ENCODE measurements around the gene TMA16. TPM values are rescaled to one million over a fixed set of nuclear protein-coding genes. Genes with fewer than 3 reads are reported as not detected.

TMA16 gene
- total and polyA plus RNA-seq, 2 donors (not counting 1 experiment from before 2014, with no cell fraction given) = 21.0 to 21.5 TPM

DNA sequence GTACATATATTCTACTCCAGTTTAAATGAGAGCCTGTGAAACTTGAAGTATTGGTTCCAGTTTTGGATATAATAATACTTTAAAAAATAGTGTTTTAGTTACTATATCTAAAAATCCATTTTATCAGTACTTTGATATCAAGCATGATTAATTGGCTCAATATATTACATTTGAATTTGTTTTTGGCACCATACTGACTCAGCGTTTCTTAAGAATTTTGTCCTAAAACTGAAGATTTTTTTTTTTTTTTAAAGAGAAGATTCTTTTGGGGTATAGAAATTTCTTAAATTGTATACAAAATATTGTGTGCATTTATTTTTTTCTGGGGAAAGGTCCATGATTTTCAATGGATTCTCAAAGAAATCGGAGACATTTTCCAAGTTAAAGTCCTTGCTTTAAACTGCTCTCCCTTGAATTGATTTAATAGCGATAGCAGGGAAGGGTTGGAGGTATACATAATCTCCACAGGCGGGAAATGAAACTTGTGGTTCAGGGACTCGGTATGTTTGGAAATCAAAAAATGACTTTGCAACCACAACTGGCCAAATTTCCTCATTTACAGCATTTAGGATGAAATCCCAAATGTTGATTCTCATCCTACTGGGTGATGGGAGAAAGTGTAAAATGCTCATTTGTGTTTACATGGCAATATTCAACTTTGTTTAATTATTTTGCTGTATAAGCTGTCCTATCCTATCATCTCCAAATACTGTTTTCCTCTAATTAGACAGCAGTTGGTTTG lies 62.3 kb downstream of the TMA16 start:
- no peaks in the 10 kb centered on the region for H3K9me3 ChIP-seq (ENCODE audit: control insufficient read depth, insufficient read depth, low read depth, low read length)
- H3K27ac ChIP-seq (ENCODE audit: insufficient read depth, low read length) = no peak overlapping the region
- H3K79me2 ChIP-seq (ENCODE audit: control insufficient read depth, insufficient read depth, low read length) = no peaks in the 10 kb centered on the region
- no peaks in the 10 kb centered on the region for H3K4me1 ChIP-seq (ENCODE audit: control insufficient read depth, extremely low read depth, insufficient read depth, low read length)
- no peak overlapping the region for H3K4me3 ChIP-seq (replicated peaks in 1 of 4; ENCODE audit: control extremely low read depth in 1 of 4, insufficient read depth in 1 of 4, low read depth in 3 of 4, low read length in 4 of 4)
- TF ChIP-seq, protein P1, sequence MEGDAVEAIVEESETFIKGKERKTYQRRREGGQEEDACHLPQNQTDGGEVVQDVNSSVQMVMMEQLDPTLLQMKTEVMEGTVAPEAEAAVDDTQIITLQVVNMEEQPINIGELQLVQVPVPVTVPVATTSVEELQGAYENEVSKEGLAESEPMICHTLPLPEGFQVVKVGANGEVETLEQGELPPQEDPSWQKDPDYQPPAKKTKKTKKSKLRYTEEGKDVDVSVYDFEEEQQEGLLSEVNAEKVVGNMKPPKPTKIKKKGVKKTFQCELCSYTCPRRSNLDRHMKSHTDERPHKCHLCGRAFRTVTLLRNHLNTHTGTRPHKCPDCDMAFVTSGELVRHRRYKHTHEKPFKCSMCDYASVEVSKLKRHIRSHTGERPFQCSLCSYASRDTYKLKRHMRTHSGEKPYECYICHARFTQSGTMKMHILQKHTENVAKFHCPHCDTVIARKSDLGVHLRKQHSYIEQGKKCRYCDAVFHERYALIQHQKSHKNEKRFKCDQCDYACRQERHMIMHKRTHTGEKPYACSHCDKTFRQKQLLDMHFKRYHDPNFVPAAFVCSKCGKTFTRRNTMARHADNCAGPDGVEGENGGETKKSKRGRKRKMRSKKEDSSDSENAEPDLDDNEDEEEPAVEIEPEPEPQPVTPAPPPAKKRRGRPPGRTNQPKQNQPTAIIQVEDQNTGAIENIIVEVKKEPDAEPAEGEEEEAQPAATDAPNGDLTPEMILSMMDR (conservative IDR thresholded peaks at IDR 0.05 in 1 of 2, IDR thresholded peaks at IDR 0.05 in 1 of 2; ENCODE audit: low read depth in 1 of 2, low read length in 2 of 2) = no peak
- TF ChIP-seq EZH2 (IDR thresholded peaks at IDR 0.05; ENCODE audit: low read length, missing control alignments) = no peak
- H3K36me3 ChIP-seq (ENCODE audit: control insufficient read depth, insufficient read depth, low read length) = no peaks in the 10 kb centered on the region
- no peak overlapping the region for H3K4me2 ChIP-seq (ENCODE audit: extremely low read depth, insufficient read depth, low read length)
- no peak overlapping the region for H3K9ac ChIP-seq (ENCODE audit: insufficient read depth, low read length)
- no peaks in the 10 kb centered on the region for H3K27me3 ChIP-seq (ENCODE audit: control insufficient read depth, insufficient read depth, low read length)
- no peaks in the 10 kb centered on the region for H4K20me1 ChIP-seq (ENCODE audit: control insufficient read depth, extremely low read depth, insufficient read depth, low read length)
- no peak overlapping the region for H2AFZ ChIP-seq (ENCODE audit: low read length)
- DNase-seq (ENCODE audit: low read depth in 2 of 2) = no peak

DNA sequence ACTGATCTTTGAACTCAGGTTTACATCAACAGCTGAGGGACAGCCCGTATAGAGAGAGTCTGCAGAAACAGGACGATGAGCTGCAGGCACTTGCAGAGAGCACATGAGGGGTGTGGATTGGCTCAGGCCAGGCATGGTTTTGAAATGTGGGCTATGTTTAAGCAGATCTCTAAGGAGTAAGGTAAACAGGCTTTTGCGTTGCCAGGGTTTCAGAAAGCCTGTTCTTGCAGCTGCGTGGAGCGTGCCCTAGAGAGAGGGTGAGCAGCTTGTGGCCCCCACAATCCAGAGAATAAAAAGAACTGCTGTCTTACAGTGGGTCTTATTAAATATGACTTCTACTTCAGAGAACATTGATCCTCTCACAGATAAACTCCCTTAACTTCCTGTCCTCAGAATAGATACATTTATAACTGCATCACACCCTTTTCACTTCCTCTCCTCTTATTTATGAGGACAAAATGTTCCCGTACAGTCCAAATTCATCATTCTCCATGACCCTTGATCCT lies 64.1 kb downstream of the TMA16 start:
- Histone ChIP-seq H3K36me3 (ENCODE audit: control insufficient read depth, insufficient read depth, low read length) (no peaks in the 10 kb centered on the region), H3K9me3 (ENCODE audit: control insufficient read depth, insufficient read depth, low read depth, low read length) (no peaks in the 10 kb centered on the region), H4K20me1 (ENCODE audit: control insufficient read depth, extremely low read depth, insufficient read depth, low read length) (no peaks in the 10 kb centered on the region), H3K9ac (ENCODE audit: insufficient read depth, low read length) (no peak overlapping the region), H2AFZ (ENCODE audit: low read length) (no peak overlapping the region), H3K79me2 (ENCODE audit: control insufficient read depth, insufficient read depth, low read length) (no peaks in the 10 kb centered on the region), H3K4me1 (ENCODE audit: control insufficient read depth, extremely low read depth, insufficient read depth, low read length) (no peaks in the 10 kb centered on the region), H3K4me3 (replicated peaks in 1 of 4; ENCODE audit: control extremely low read depth in 1 of 4, insufficient read depth in 1 of 4, low read depth in 3 of 4, low read length in 4 of 4) (no peak overlapping the region), H3K27me3 (ENCODE audit: control insufficient read depth, insufficient read depth, low read length) (no peaks in the 10 kb centered on the region), H3K27ac (ENCODE audit: insufficient read depth, low read length) (no peak overlapping the region), H3K4me2 (ENCODE audit: extremely low read depth, insufficient read depth, low read length) (no peak overlapping the region)
- TF ChIP-seq, protein P1 (conservative IDR thresholded peaks at IDR 0.05 in 1 of 2, IDR thresholded peaks at IDR 0.05 in 1 of 2; ENCODE audit: low read depth in 1 of 2, low read length in 2 of 2) = no peak
- TF ChIP-seq EZH2 (IDR thresholded peaks at IDR 0.05; ENCODE audit: low read length, missing control alignments) = no peak
- DNase-seq (ENCODE audit: low read depth in 2 of 2) = peak in 1 of 2 donors; percentile 20

DNA sequence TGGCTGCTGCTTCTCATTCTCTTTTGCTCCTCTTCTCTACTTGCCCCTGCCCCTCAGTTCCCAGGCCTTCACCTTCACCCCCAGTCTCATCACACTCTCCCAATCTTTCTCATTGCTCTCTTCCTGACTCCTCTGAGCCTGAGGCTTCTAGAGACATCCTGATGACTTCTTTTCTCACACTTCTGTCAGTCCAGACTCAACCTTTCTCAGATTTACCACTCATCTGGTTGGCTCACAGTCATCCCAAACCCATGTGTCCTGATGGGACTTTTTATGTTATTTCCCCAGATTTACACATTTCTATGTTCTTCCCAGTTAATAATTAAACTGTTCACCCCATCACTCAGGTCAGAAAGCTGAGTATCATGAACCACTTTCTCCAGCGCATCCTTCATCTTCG lies 68.0 kb downstream of the TMA16 start:
- no peaks in the 10 kb centered on the region for H3K9me3 ChIP-seq (ENCODE audit: control insufficient read depth, insufficient read depth, low read depth, low read length)
- no peak for DNase-seq (ENCODE audit: low read depth in 2 of 2)
- H3K4me2 ChIP-seq (ENCODE audit: extremely low read depth, insufficient read depth, low read length) = no peak overlapping the region
- TF ChIP-seq, protein P1 (conservative IDR thresholded peaks at IDR 0.05 in 1 of 2, IDR thresholded peaks at IDR 0.05 in 1 of 2; ENCODE audit: low read depth in 1 of 2, low read length in 2 of 2) = no peak
- TF ChIP-seq EZH2 (IDR thresholded peaks at IDR 0.05; ENCODE audit: low read length, missing control alignments) = no peak
- no peaks in the 10 kb centered on the region for H3K27me3 ChIP-seq (ENCODE audit: control insufficient read depth, insufficient read depth, low read length)
- H3K36me3 ChIP-seq (ENCODE audit: control insufficient read depth, insufficient read depth, low read length) = no peaks in the 10 kb centered on the region
- H2AFZ ChIP-seq (ENCODE audit: low read length) = no peak overlapping the region
- no peaks in the 10 kb centered on the region for H3K79me2 ChIP-seq (ENCODE audit: control insufficient read depth, insufficient read depth, low read length)
- H3K4me3 ChIP-seq (replicated peaks in 1 of 4; ENCODE audit: control extremely low read depth in 1 of 4, insufficient read depth in 1 of 4, low read depth in 3 of 4, low read length in 4 of 4) = no peak overlapping the region
- H3K9ac ChIP-seq (ENCODE audit: insufficient read depth, low read length) = no peak overlapping the region
- H4K20me1 ChIP-seq (ENCODE audit: control insufficient read depth, extremely low read depth, insufficient read depth, low read length) = no peaks in the 10 kb centered on the region
- H3K27ac ChIP-seq (ENCODE audit: insufficient read depth, low read length) = no peak overlapping the region
- H3K4me1 ChIP-seq (ENCODE audit: control insufficient read depth, extremely low read depth, insufficient read depth, low read length) = no peaks in the 10 kb centered on the region
